HepG2 (cell line): ENCODE measurements around the gene ATP2A3. TPM values are rescaled to one million over a fixed set of nuclear protein-coding genes. Genes with fewer than 3 reads are reported as not detected.

Experiments used
- ATAC-seq: fragments of 200-7000 bp; cut with Tn5 transposase; 3 replicates; pipeline ENCODE4 v1.9.1; 2020; ENCODE audit warnings: mild to moderate bottlenecking, moderate library complexity
- BruUV-seq: library from RNA; stranded (reverse); fragments of 400-500 nt; replicated peaks from 2 replicates; lab custom pipeline; 2021; lab: Mats Ljungman, UMichigan
- CTCF ChIA-PET: fragments of 300-600 bp; formaldehyde crosslinking; extraction: SDS; loops from one replicate; lab custom pipeline; 2021; ENCODE audit warnings: low total read pairs, inconsistent platforms, low intra/inter-chr PET ratio; lab: Yijun Ruan, JAX
- POLR2A ChIA-PET: fragments of 350-600 bp; sonication (Branson Sonifier 250); formaldehyde crosslinking; loops from one replicate; lab custom pipeline; 2020; ENCODE audit warnings: antibody characterized with exemption, inconsistent platforms; lab: Yijun Ruan, JAX
- DNase-seq: peaks from one replicate; pipeline ENCODE4 v3.0.0-alpha.2; 2015; ENCODE audit warnings: low spot score
- FAIRE-seq: peaks from 3 replicates; lab custom pipeline; 2011; peaks lifted over from hg19 to GRCh38; lab: Jason Lieb, UNC
- H2AFZ ChIP-seq: one replicate; pipeline ENCODE4 v1.6.1; 2011; ENCODE audit warnings: low read length, inconsistent platforms
- H3K27ac ChIP-seq: fragments of 300-600 bp; 3 replicates; pipeline ENCODE4 v1.8.0; 2011; ENCODE audit warnings: mixed run types, mild to moderate bottlenecking, mixed read lengths, low read length, inconsistent platforms; ENCODE audit not compliant: insufficient read depth; ENCODE audit errors: extremely low read length
- H3K27me3 ChIP-seq, 2 experiments: fragments of 200-600 bp in 1 of 2; 2 replicates in 1 of 2; 3 replicates in 1 of 2; pipeline versions ENCODE4 v1.6.0 to v1.8.0; 2011; ENCODE audit warnings: low read length in 2 of 2, mild to moderate bottlenecking in 2 of 2, moderate library complexity in 2 of 2, inconsistent platforms in 1 of 2; ENCODE audit not compliant: insufficient read depth in 2 of 2, control insufficient read depth in 1 of 2
- H3K36me3 ChIP-seq, 2 experiments: fragments of 200-600 bp in 1 of 2; replicated peaks in 1 of 2; 2 replicates in 1 of 2; 3 replicates in 1 of 2; pipeline versions ENCODE4 v1.5.1 to v1.8.0; 2011; ENCODE audit warnings: low read length in 2 of 2, inconsistent platforms in 1 of 2; ENCODE audit not compliant: insufficient read depth in 2 of 2, control insufficient read depth in 1 of 2
- H3K4me1 ChIP-seq: 2 replicates; pipeline ENCODE4 v1.5.1; 2012; ENCODE audit warnings: low read length, inconsistent platforms; ENCODE audit not compliant: insufficient read depth
- H3K4me2 ChIP-seq: 2 replicates; pipeline ENCODE4 v1.6.0; 2011; ENCODE audit warnings: low read depth, low read length, inconsistent platforms
- H3K4me3 ChIP-seq, 3 experiments: fragments of 200-600 bp in 1 of 3; sonication (generic), shearing (Covaris generic) in 1 of 3; replicated peaks in 1 of 3; 2 replicates each; pipeline ENCODE4 v1.5.1; 2011 to 2016; ENCODE audit warnings: low read length in 3 of 3, inconsistent platforms in 2 of 3, low read depth in 2 of 3, mild to moderate bottlenecking in 2 of 3, control low read depth in 1 of 3, mixed read lengths in 1 of 3; ENCODE audit not compliant: insufficient read depth in 1 of 3
- H3K79me2 ChIP-seq: one replicate; pipeline ENCODE4 v1.6.1; 2011; ENCODE audit warnings: low read length, inconsistent platforms; ENCODE audit not compliant: insufficient read depth
- H3K9ac ChIP-seq: 2 replicates; pipeline ENCODE4 v1.6.0; 2011; ENCODE audit warnings: mild to moderate bottlenecking, low read depth, low read length, inconsistent platforms; ENCODE audit not compliant: insufficient read depth
- H3K9me3 ChIP-seq: 2 replicates; pipeline ENCODE4 v1.5.1; 2012; ENCODE audit warnings: mild to moderate bottlenecking, low read length
- H4K20me1 ChIP-seq: 2 replicates; pipeline ENCODE4 v1.6.0; 2011; ENCODE audit warnings: inconsistent platforms, mild to moderate bottlenecking, low read length, moderate library complexity; ENCODE audit not compliant: insufficient read depth
- ARNTL ChIP-seq: sonication (generic); formaldehyde crosslinking; IDR thresholded peaks from 2 replicates; pipeline ENCODE4 v1.4.0; 2020; ENCODE audit warnings: mild to moderate bottlenecking, missing genetic modification reagents
- POLR2AphosphoS5 ChIP-seq: IDR thresholded peaks from 2 replicates; pipeline ENCODE4 v1.6.1; 2012; ENCODE audit warnings: low read depth, low read length
- TMF1 ChIP-seq: sonication (generic); formaldehyde crosslinking; IDR thresholded peaks from 2 replicates; pipeline ENCODE4 v1.8.1; 2022; ENCODE audit warnings: low read depth, missing genetic modification reagents
- XRCC5 ChIP-seq: fragments of 200-400 bp; formaldehyde crosslinking; optimal IDR thresholded peaks from 2 replicates; pipeline ENCODE3; 2017; ENCODE audit warnings: mild to moderate bottlenecking, low read length
- ZC3H13 ChIP-seq: sonication (generic); formaldehyde crosslinking; IDR thresholded peaks from 2 replicates; pipeline ENCODE4 v1.8.1; 2023; ENCODE audit warnings: mild to moderate bottlenecking, missing genetic modification reagents, moderate library complexity
- ZFP36L2 ChIP-seq: sonication (generic); formaldehyde crosslinking; IDR thresholded peaks from 2 replicates; pipeline ENCODE4 v1.4.0; 2020; ENCODE audit warnings: missing genetic modification reagents
- ZFYVE20 ChIP-seq: sonication (generic); formaldehyde crosslinking; IDR thresholded peaks from 2 replicates; pipeline ENCODE4 v1.8.0; 2023; ENCODE audit warnings: low read depth, mild to moderate bottlenecking, moderate library complexity, missing genetic modification reagents, borderline replicate concordance
- ZNF234 ChIP-seq: sonication (generic); formaldehyde crosslinking; conservative IDR thresholded peaks from 2 replicates; pipeline ENCODE4 v1.5.1; 2020; ENCODE audit warnings: mild to moderate bottlenecking, missing genetic modification reagents
- ZNF615 ChIP-seq: sonication (generic); formaldehyde crosslinking; IDR thresholded peaks from 2 replicates; pipeline ENCODE4 v1.5.0; 2020; ENCODE audit warnings: mild to moderate bottlenecking, missing genetic modification reagents, borderline replicate concordance
- ZNF737 ChIP-seq: sonication (generic); formaldehyde crosslinking; IDR thresholded peaks from 2 replicates; pipeline ENCODE4 v1.5.0; 2020; ENCODE audit warnings: missing genetic modification reagents, mild to moderate bottlenecking, borderline replicate concordance
- WGBS: methylation state at CpG from one replicate; pipeline ENCODE4 v1.1.6; 2017; ENCODE audit warnings: low lambda C conversion rate; 5-methylcytosine and 5-hydroxymethylcytosine counted together
- in situ Hi-C: cut with HindIII; loops from 2 replicates; pipeline ENCODE4 v1.10.0; 2017; ENCODE audit warnings: low pct_unique_long_range_greater_than_20kb; ENCODE audit not compliant: extremely low pct_ligation_motif_present
- intact Hi-C: fragments of 100-400 bp; cut with micrococcal nuclease; formaldehyde crosslinking; loops from one replicate; pipeline ENCODE4 v1.10.0; 2022; ENCODE audit not compliant: unreplicated experiment
- polyA plus RNA-seq, 8 experiments: library from polyadenylated mRNA; depleted of rRNA in 3 of 8; stranded (reverse) in 7 of 8; unstranded in 1 of 8; fragments of >200 nt; fragmentation: Illumina TruSeq in 4 of 8; extraction: Trizol in 4 of 8; gene quantifications; 2 replicates each; pipeline versions ENCODE4 v1.2.1 to v1.2.3, GENCODE V29; 2011 to 2016; ENCODE audit warnings: low read depth in 4 of 8, missing spikeins in 1 of 8, mixed read lengths in 1 of 8; ENCODE audit not compliant: insufficient read depth in 1 of 8
- total RNA-seq, 5 experiments: library from RNA; depleted of rRNA; stranded (reverse); fragments of >200 nt; fragmentation: Illumina TruSeq; extraction: Trizol; gene quantifications; 2 replicates each; pipeline ENCODE4 v1.2.3, GENCODE V29; 2016; ENCODE audit warnings: low read depth in 1 of 5
- TF ChIP-seq, protein P1 (sequence below): sonication (generic); formaldehyde crosslinking; IDR thresholded peaks from 2 replicates; pipeline ENCODE4 v1.5.1; 2020; ENCODE audit warnings: mild to moderate bottlenecking, missing genetic modification reagents, moderate library complexity
- TF ChIP-seq, protein P2 (sequence below): sonication (generic); formaldehyde crosslinking; IDR thresholded peaks from 2 replicates; pipeline ENCODE4 v1.4.0; 2020; ENCODE audit warnings: mild to moderate bottlenecking, missing genetic modification reagents
- TF ChIP-seq, protein P3 (sequence below): sonication (generic); formaldehyde crosslinking; IDR thresholded peaks from 2 replicates; pipeline ENCODE4 v1.8.0; 2023; ENCODE audit warnings: mild to moderate bottlenecking, missing genetic modification reagents

The ATP2A3 gene
- total and polyA plus RNA-seq, 2 of the 13 experiments (the other 11 are each of a cell fraction or from before 2014, with no cell fraction given), result 0.07 TPM; not detected in 1

DNA sequence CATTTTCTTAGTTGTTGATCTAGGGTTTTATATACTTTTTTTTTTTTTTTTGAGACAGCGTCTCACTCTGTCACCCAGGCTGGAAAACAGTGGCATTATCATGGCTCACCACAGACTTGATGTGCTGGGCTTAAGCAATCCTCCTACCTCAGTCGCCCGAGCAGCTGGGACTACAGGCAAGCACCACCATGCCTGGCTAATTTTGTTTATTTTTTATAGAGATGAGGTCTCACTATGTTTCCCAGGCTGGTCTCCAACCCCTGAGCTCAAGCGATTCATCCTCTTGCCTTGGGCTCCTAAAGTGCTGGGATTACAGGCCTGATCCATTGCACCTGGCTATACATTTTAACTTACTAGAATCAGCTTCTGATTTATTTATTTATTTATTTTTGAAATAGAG, 34.2 kb upstream of the ATP2A3 start (continued):
- TF ChIP-seq ZC3H13 (CRISPR knock-in tag) (no peak), ZNF615 (CRISPR knock-in tag) (no peak)
- TF ChIP-seq, protein P1, sequence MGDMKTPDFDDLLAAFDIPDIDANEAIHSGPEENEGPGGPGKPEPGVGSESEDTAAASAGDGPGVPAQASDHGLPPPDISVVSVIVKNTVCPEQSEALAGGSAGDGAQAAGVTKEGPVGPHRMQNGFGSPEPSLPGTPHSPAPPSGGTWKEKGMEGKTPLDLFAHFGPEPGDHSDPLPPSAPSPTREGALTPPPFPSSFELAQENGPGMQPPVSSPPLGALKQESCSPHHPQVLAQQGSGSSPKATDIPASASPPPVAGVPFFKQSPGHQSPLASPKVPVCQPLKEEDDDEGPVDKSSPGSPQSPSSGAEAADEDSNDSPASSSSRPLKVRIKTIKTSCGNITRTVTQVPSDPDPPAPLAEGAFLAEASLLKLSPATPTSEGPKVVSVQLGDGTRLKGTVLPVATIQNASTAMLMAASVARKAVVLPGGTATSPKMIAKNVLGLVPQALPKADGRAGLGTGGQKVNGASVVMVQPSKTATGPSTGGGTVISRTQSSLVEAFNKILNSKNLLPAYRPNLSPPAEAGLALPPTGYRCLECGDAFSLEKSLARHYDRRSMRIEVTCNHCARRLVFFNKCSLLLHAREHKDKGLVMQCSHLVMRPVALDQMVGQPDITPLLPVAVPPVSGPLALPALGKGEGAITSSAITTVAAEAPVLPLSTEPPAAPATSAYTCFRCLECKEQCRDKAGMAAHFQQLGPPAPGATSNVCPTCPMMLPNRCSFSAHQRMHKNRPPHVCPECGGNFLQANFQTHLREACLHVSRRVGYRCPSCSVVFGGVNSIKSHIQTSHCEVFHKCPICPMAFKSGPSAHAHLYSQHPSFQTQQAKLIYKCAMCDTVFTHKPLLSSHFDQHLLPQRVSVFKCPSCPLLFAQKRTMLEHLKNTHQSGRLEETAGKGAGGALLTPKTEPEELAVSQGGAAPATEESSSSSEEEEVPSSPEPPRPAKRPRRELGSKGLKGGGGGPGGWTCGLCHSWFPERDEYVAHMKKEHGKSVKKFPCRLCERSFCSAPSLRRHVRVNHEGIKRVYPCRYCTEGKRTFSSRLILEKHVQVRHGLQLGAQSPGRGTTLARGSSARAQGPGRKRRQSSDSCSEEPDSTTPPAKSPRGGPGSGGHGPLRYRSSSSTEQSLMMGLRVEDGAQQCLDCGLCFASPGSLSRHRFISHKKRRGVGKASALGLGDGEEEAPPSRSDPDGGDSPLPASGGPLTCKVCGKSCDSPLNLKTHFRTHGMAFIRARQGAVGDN, result no peak
- TF ChIP-seq, protein P2, sequence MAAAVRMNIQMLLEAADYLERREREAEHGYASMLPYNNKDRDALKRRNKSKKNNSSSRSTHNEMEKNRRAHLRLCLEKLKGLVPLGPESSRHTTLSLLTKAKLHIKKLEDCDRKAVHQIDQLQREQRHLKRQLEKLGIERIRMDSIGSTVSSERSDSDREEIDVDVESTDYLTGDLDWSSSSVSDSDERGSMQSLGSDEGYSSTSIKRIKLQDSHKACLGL (CRISPR knock-in tag), result no peak
- TF ChIP-seq, protein P3, sequence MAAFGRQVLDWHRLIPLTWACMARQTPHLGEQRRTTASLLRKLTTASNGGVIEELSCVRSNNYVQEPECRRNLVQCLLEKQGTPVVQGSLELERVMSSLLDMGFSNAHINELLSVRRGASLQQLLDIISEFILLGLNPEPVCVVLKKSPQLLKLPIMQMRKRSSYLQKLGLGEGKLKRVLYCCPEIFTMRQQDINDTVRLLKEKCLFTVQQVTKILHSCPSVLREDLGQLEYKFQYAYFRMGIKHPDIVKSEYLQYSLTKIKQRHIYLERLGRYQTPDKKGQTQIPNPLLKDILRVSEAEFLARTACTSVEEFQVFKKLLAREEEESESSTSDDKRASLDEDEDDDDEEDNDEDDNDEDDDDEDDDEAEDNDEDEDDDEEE, result no peak
- TF ChIP-seq, all 625 proteins: peak for 0

DNA sequence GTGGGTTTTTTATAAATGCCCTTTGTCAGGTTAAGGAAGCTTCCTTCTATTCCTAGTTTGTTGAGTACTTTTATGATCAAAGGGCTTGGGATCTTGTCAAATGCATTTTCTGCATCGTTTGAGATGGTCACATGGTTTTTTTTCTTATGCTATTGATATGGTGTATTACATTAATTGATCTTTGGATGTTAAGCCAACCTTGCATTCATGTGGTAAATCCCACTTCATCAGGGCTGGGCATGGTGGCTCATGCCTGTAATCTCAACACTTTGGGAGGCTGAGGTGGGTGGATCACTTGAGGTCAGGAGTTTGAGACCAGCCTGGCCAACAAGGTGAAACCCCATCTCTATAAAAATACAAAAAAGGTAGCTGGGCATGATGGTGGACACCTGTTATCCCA, 30.8 kb upstream of the ATP2A3 start:
- no peak for FAIRE-seq
- H3K27ac ChIP-seq, result no peak overlapping the region
- TF ChIP-seq XRCC5, result no peak
- TF ChIP-seq POLR2AphosphoS5, result no peak
- TF ChIP-seq TMF1 (CRISPR knock-in tag), result no peak
- no peak for TF ChIP-seq ZNF234
- no peak for TF ChIP-seq ZFP36L2
- TF ChIP-seq ARNTL (CRISPR knock-in tag), result no peak
- no peak for TF ChIP-seq ZNF737 (CRISPR knock-in tag)
- no peak for TF ChIP-seq ZFYVE20 (CRISPR knock-in tag)
- H3K36me3 ChIP-seq, result no peaks in the 10 kb centered on the region
- H3K9me3 ChIP-seq, result no peaks in the 10 kb centered on the region
- no peaks in the 10 kb centered on the region for H4K20me1 ChIP-seq
- H3K27me3 ChIP-seq, result no peaks in the 10 kb centered on the region; a peak in 1 of 5 replicates
- no peak overlapping the region for H3K4me2 ChIP-seq
- ATAC-seq, result no peak
- H3K79me2 ChIP-seq, result no peaks in the 10 kb centered on the region
- in situ Hi-C loops, result no loop called here
- no peak overlapping the region for H3K9ac ChIP-seq
- POLR2A ChIA-PET, result no interaction called here
- intact Hi-C loops, result no loop called here
- no peak overlapping the region for H2AFZ ChIP-seq
- CTCF ChIA-PET, result no interaction called here
- H3K4me1 ChIP-seq, result no peaks in the 10 kb centered on the region
- WGBS, result 0% methylated on average over 1 of the region's 1 CpG
- DNase-seq, result no peak
- H3K4me3 ChIP-seq, result no peak overlapping the region
- BruUV-seq, result no TSS peak
